CD4-positive, CD25-positive, alpha-beta regulatory T cell (primary cell): ENCODE measurements around the gene KLB. TPM values are rescaled to one million over a fixed set of nuclear protein-coding genes. Genes with fewer than 3 reads are reported as not detected.
A peak's percentile ranks its signal among the peaks of the same experiment; 100 is the strongest.

Experiments used
- ATAC-seq, 2 donors: fragments of 150-1000 bp; cut with Tn5 transposase; one replicate each; pipeline ENCODE4 v1.10.0; 2021; ENCODE audit warnings: low read depth in 2 of 2, moderate number of reproducible peaks in 2 of 2, moderate library complexity in 1 of 2
- DNase-seq, 3 donors: peaks; one replicate each; pipeline versions ENCODE4 v3.0.0 to v3.0.0-alpha.2; 2012 to 2022; ENCODE audit warnings: mixed read lengths in 1 of 3
- H3K27ac ChIP-seq: one replicate; pipeline ENCODE4 v1.7.0; 2013; ENCODE audit warnings: mild to moderate bottlenecking, low read length; ENCODE audit not compliant: insufficient read depth, poor library complexity, severe bottlenecking
- H3K27me3 ChIP-seq: one replicate; pipeline ENCODE4 v1.7.0; 2013; ENCODE audit warnings: low read length; ENCODE audit not compliant: control insufficient read depth, insufficient read depth
- H3K36me3 ChIP-seq: one replicate; pipeline ENCODE4 v1.7.0; 2013; ENCODE audit warnings: mild to moderate bottlenecking, low read length, moderate library complexity; ENCODE audit not compliant: control insufficient read depth, insufficient read depth
- H3K4me1 ChIP-seq: 2 replicates; pipeline ENCODE4 v1.7.0; 2013; ENCODE audit warnings: mild to moderate bottlenecking, low read length; ENCODE audit not compliant: insufficient read depth, control insufficient read depth, poor library complexity, severe bottlenecking
- H3K4me3 ChIP-seq: one replicate; pipeline ENCODE4 v1.7.0; 2013; ENCODE audit warnings: low read depth, mild to moderate bottlenecking, low read length, moderate library complexity
- H3K9me3 ChIP-seq, 2 experiments: 1 replicate in 1 of 2; 2 replicates in 1 of 2; pipeline ENCODE4 v1.7.0; 2013; ENCODE audit warnings: low read length in 2 of 2, mild to moderate bottlenecking in 1 of 2, moderate library complexity in 1 of 2; ENCODE audit not compliant: control insufficient read depth in 2 of 2
- H3K27ac Mint-ChIP-seq, 3 donors: one replicate each; pipeline ENCODE4 v1.8.0; 2020 to 2022; ENCODE audit warnings: mild to moderate bottlenecking in 3 of 3, mixed read lengths in 3 of 3, moderate library complexity in 2 of 3
- H3K27me3 Mint-ChIP-seq: one replicate; pipeline ENCODE4 v1.8.0; 2022; ENCODE audit warnings: mild to moderate bottlenecking, mixed read lengths
- H3K36me3 Mint-ChIP-seq: one replicate; pipeline ENCODE4 v1.8.0; 2020; ENCODE audit warnings: mixed read lengths
- H3K4me1 Mint-ChIP-seq, 4 donors: one replicate each; pipeline ENCODE4 v1.8.0; 2020 to 2022; ENCODE audit warnings: mixed read lengths in 4 of 4, mild to moderate bottlenecking in 1 of 4
- H3K4me3 Mint-ChIP-seq, 4 donors: one replicate each; pipeline ENCODE4 v1.8.0; 2020 to 2022; ENCODE audit warnings: mild to moderate bottlenecking in 4 of 4, mixed read lengths in 4 of 4, moderate library complexity in 3 of 4
- H3K9me3 Mint-ChIP-seq, 7 donors: one replicate each; pipeline ENCODE4 v1.8.0; 2020 to 2022; ENCODE audit warnings: mixed read lengths in 7 of 7, mild to moderate bottlenecking in 3 of 7, moderate library complexity in 2 of 7
- polyA plus RNA-seq, 4 donors: library from polyadenylated mRNA; unstranded; fragments of 300-500 nt; fragmentation: Illumina TruSeq; gene quantifications; one replicate each; pipeline ENCODE4 v1.2.3, GENCODE V29; 2021
- total RNA-seq: library from RNA; stranded (reverse); gene quantifications from one replicate; pipeline ENCODE4 v1.2.3, GENCODE V29; 2022

KLB gene
- total and polyA plus RNA-seq, 5 donors from 2014 or later: 0.06 to 0.07 TPM; not detected in 3

DNA sequence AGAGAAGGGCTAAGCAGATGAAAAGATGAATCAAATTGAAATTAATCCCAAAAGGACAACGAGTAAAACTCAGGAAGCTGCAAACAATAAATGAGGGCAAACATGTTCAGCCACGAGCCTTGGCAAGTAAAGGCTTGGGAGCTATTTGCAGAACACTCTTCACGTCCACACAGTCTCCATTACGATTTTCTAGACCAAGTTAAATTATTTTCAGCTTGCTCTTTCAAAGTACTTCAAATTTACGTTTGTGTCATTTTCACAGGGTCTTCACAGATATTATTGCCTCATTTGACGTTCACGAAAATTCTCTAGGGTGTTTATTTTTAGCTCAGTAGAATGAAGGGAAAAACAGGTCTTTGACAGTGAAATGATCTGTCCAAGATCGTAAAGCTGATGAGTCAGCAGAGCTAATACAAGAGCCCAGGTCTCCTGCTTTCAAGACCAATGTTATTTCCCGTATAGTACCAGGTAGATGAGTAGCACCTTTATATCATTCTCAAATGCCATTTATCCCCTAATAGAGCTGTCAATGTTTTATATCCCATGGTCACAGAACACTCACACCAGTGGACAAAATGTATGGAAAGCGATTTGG lies 20.9 kb downstream of the KLB start:
- H3K27me3 Mint-ChIP-seq: peaks cover 5% of the 10 kb centered on the region
- no peaks in the 10 kb centered on the region for H3K9me3 Mint-ChIP-seq
- no peak overlapping the region for H3K4me3 ChIP-seq
- H3K4me3 Mint-ChIP-seq: no peak overlapping the region
- no peaks in the 10 kb centered on the region for H3K36me3 Mint-ChIP-seq
- H3K4me1 ChIP-seq: no peaks in the 10 kb centered on the region
- no peaks in the 10 kb centered on the region for H3K9me3 ChIP-seq
- H3K36me3 ChIP-seq: no peaks in the 10 kb centered on the region
- H3K27ac ChIP-seq: no peak overlapping the region
- DNase-seq (no peak), ATAC-seq (no peak)
- H3K4me1 Mint-ChIP-seq: no peaks in the 10 kb centered on the region
- no peak overlapping the region for H3K27ac Mint-ChIP-seq
- H3K27me3 ChIP-seq: no peaks in the 10 kb centered on the region

DNA sequence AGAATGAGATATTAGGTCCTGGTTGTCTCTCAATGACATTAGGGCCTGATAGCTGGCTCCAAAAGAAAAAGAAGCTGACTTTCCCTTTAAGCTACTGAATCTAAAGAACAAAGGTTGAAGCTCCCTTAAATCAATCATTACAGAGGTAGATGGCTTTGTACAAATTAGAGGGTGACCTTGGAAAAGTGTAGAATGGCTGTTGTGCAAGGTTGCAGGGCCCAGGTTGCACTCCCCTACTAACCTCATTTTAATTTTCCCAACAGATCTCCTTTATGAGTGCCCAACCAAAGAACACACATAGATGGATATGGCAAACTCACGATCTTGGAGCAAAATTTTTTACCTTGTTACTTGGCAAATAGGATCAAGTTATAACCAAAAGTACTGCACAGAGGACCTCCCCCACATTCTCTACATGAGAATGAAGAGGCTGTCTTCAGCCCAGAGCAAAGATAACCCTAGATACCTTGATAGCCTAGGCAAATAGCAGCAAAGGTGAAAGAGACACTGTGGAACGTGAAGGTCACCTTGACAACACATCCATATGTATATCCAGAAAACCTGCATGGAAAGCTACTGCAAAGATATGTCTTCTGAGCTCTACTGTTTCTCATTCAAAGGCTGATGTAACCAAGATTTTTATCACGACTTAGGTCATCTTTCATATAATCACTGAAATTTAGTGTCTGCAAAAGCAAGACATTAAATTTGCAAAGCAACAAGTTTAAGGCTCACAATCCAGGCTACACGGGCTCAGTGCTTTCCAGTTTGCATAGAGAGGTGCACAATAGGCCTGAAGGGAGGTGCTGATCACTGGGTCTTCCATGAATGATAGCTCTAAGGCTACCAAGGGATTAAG lies 23.0 kb downstream of the KLB start:
- H3K4me1 ChIP-seq: no peaks in the 10 kb centered on the region
- Mint-ChIP-seq H3K27me3 (peaks cover 10% of the 10 kb centered on the region), H3K4me3 (no peak overlapping the region), H3K36me3 (no peaks in the 10 kb centered on the region), H3K27ac (no peak overlapping the region), H3K9me3 (no peaks in the 10 kb centered on the region), H3K4me1 (no peaks in the 10 kb centered on the region)
- H3K27ac ChIP-seq: no peak overlapping the region
- H3K9me3 ChIP-seq: no peaks in the 10 kb centered on the region
- no peak for DNase-seq
- ATAC-seq: no peak
- H3K4me3 ChIP-seq: no peak overlapping the region
- H3K36me3 ChIP-seq: no peaks in the 10 kb centered on the region
- H3K27me3 ChIP-seq: no peaks in the 10 kb centered on the region

DNA sequence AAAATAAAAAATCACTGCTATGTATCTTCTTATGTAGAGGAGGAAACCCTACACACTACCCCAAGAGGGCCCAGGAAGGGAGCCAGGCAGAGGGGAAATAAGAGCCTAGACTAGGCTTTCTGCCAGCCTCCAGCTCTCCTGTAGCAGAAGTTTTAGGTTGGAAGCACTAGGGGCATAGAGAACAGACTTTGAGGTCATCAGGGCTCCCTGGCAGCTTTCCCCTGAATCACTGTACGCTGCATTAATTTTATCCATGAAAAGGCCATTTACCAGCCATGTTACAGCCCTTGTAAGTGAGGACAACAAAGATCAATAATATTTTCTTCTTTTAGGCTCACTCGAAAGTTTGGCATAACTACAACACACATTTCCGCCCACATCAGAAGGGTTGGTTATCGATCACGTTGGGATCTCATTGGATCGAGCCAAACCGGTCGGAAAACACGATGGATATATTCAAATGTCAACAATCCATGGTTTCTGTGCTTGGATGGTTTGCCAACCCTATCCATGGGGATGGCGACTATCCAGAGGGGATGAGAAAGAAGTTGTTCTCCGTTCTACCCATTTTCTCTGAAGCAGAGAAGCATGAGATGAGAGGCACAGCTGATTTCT lies 27.3 kb downstream of the KLB start:
- Mint-ChIP-seq H3K27ac (no peak overlapping the region), H3K4me3 (no peak overlapping the region), H3K27me3 (peaks cover 20% of the 10 kb centered on the region), H3K36me3 (no peaks in the 10 kb centered on the region), H3K4me1 (no peaks in the 10 kb centered on the region), H3K9me3 (no peaks in the 10 kb centered on the region)
- ATAC-seq (no peak), DNase-seq (no peak)
- H3K27ac ChIP-seq: no peak overlapping the region
- H3K27me3 ChIP-seq: no peaks in the 10 kb centered on the region
- H3K4me1 ChIP-seq: no peaks in the 10 kb centered on the region
- H3K9me3 ChIP-seq: no peaks in the 10 kb centered on the region
- no peak overlapping the region for H3K4me3 ChIP-seq
- H3K36me3 ChIP-seq: no peaks in the 10 kb centered on the region

DNA sequence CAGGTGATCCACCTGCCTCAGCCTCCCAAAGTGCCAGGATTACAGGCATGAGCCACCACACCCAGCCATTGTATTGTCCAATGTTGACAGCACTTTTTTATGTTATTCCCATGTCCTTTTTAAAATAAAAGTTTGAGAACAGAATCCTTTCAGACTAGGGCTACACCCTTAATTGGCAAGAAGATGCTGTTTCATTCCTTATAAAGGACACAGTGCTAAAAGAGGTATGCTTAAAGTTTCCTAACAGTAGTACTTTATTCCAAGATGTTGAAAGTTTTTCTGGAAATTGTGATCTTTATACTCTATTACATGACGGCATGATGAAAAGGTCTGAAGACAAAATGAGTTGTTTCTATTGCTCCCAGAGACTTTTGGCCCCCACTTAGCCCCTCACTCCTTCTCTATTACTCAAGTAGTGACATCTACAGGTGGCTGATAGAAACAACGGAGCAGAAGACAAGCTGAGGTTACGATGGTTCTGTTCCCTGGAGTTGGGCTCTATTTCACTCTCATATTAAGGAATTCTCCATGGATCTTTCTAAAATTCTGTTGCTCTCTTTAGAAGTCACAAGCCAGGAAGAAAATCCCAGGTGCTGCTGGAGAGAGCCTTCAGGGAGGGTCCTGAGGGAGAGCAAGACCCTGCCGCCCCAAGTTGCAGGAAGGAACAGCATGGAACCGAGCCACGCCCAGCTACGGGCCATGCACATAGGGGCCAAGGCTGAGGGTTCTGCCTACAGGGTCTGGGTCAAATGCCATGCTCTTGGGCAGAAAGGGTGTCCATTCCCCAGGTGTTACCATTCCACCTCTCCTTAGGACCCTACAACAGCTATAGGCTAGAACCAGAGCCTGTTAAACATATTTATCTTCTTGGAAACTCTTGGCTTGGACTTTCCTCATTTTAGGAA lies 29.2 kb downstream of the KLB start:
- Mint-ChIP-seq H3K27me3 (peaks cover 20% of the 10 kb centered on the region), H3K4me1 (no peaks in the 10 kb centered on the region), H3K4me3 (no peak overlapping the region), H3K27ac (no peak overlapping the region), H3K36me3 (no peaks in the 10 kb centered on the region), H3K9me3 (no peaks in the 10 kb centered on the region)
- H3K27me3 ChIP-seq: no peaks in the 10 kb centered on the region
- no peak for DNase-seq
- no peak for ATAC-seq
- H3K4me3 ChIP-seq: no peak overlapping the region
- H3K36me3 ChIP-seq: no peaks in the 10 kb centered on the region
- H3K4me1 ChIP-seq: no peaks in the 10 kb centered on the region
- no peaks in the 10 kb centered on the region for H3K9me3 ChIP-seq
- no peak overlapping the region for H3K27ac ChIP-seq

DNA sequence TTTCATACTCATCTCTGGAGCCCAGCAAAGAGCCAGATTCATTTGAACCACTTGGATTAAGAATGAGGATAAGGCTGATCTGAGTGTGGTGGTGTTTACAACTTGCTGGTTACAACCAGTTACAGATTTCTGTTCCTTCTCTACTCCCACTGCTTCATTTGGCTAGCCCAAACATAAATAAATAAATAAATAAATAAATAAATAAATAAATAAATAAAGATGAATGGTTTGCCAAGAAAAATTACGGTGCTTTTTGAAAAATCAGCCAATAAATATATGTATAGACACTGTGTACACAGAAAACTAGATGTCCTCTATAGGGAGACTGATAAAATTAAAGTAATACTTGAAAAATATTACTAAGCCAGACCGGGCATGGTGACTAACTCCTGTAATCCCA lies 34.9 kb downstream of the KLB start:
- Mint-ChIP-seq H3K27me3 (peaks cover 8% of the 10 kb centered on the region), H3K4me3 (no peak overlapping the region), H3K27ac (no peak overlapping the region), H3K9me3 (no peaks in the 10 kb centered on the region), H3K4me1 (peaks cover 0 to 5% (median 0%) of the 10 kb centered on the region in 4 donors), H3K36me3 (no peaks in the 10 kb centered on the region)
- H3K4me3 ChIP-seq: no peak overlapping the region
- DNase-seq (no peak), ATAC-seq (no peak)
- no peaks in the 10 kb centered on the region for H3K4me1 ChIP-seq
- no peaks in the 10 kb centered on the region for H3K36me3 ChIP-seq
- no peak overlapping the region for H3K27ac ChIP-seq
- H3K27me3 ChIP-seq: no peaks in the 10 kb centered on the region
- H3K9me3 ChIP-seq: no peaks in the 10 kb centered on the region

DNA sequence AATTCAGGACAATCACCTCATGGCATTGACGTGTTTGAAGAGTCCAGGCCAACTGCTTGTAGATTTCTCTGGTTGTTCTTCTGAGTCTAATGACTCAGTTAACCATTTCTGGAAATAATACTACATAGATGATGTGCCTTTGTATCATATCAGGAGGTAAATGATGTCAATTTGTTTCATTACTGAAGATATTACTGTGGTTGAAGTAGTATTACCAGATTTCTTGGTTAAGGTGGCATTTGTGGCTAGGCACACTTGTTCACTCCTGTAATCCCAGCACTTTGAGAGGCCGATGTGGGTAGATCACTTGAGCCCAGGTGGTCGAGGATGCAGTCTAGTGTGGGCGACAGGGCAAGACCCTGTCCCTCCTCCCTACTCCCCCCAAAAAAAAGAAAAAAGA lies 36.3 kb downstream of the KLB start:
- H3K4me3 ChIP-seq: no peak overlapping the region
- Mint-ChIP-seq H3K27ac (no peak overlapping the region), H3K9me3 (no peaks in the 10 kb centered on the region), H3K4me3 (no peak overlapping the region), H3K4me1 (peaks cover 4 to 6% (median 5%) of the 10 kb centered on the region in 4 donors), H3K36me3 (no peaks in the 10 kb centered on the region), H3K27me3 (no peaks in the 10 kb centered on the region)
- no peaks in the 10 kb centered on the region for H3K36me3 ChIP-seq
- H3K4me1 ChIP-seq: peaks cover 9% of the 10 kb centered on the region
- DNase-seq (no peak), ATAC-seq (no peak)
- no peak overlapping the region for H3K27ac ChIP-seq
- no peaks in the 10 kb centered on the region for H3K27me3 ChIP-seq
- no peaks in the 10 kb centered on the region for H3K9me3 ChIP-seq

DNA sequence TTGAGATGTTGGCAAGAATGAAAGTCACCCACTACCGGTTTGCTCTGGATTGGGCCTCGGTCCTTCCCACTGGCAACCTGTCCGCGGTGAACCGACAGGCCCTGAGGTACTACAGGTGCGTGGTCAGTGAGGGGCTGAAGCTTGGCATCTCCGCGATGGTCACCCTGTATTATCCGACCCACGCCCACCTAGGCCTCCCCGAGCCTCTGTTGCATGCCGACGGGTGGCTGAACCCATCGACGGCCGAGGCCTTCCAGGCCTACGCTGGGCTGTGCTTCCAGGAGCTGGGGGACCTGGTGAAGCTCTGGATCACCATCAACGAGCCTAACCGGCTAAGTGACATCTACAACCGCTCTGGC lies 39.7 kb downstream of the KLB start:
- ATAC-seq (no peak), DNase-seq (no peak)
- Mint-ChIP-seq H3K27ac (peak overlapping the region in 1 of 3 donors; percentile 41), H3K9me3 (no peaks in the 10 kb centered on the region), H3K27me3 (no peaks in the 10 kb centered on the region), H3K36me3 (no peaks in the 10 kb centered on the region), H3K4me3 (peak overlapping the region; percentile 48 to 89 (median 68)), H3K4me1 (peaks cover 5 to 11% (median 7%) of the 10 kb centered on the region in 4 donors)
- H3K9me3 ChIP-seq: no peaks in the 10 kb centered on the region
- H3K4me3 ChIP-seq: no peak overlapping the region
- no peaks in the 10 kb centered on the region for H3K27me3 ChIP-seq
- peak overlapping the region; percentile 44 for H3K27ac ChIP-seq
- H3K4me1 ChIP-seq: peaks cover 9% of the 10 kb centered on the region
- peaks cover 3% of the 10 kb centered on the region for H3K36me3 ChIP-seq
